Transverse colon (tissue), 4 donors: Measurements from ENCODE around the gene PSMC6. TPM values are rescaled to one million over a fixed set of nuclear protein-coding genes. Genes with fewer than 3 reads are reported as not detected.

Experiments
- DNase-seq: peaks from one replicate; pipeline ENCODE4 v3.0.0-alpha.2; 2019
- H3K27ac ChIP-seq, 4 donors: fragments of 200-600 bp; sonication (generic); 2 replicates each; pipeline ENCODE4 v1.5.1; 2016 to 2018; ENCODE audit warnings: inconsistent platforms in 4 of 4
- H3K27me3 ChIP-seq: fragments of 200-600 bp; sonication (generic); 2 replicates; pipeline ENCODE4 v1.5.1; 2017; ENCODE audit warnings: inconsistent platforms
- H3K36me3 ChIP-seq, 4 donors: fragments of 200-600 bp; sonication (generic); 2 replicates each; pipeline ENCODE4 v1.5.1; 2017 to 2019; ENCODE audit warnings: inconsistent platforms in 4 of 4
- H3K4me1 ChIP-seq, 4 donors: fragments of 200-600 bp; sonication (generic); 2 replicates each; pipeline ENCODE4 v1.5.1; 2017 to 2020; ENCODE audit warnings: inconsistent platforms in 4 of 4
- H3K4me3 ChIP-seq, 4 donors: fragments of 200-600 bp; sonication (generic); 1 replicate in 1 of 4; 2 replicates in 3 of 4; pipeline versions ENCODE4 v1.5.1 to v1.6.1; 2017 to 2019; ENCODE audit warnings: inconsistent platforms in 4 of 4
- H3K9me3 ChIP-seq, 2 donors: fragments of 200-600 bp; sonication (generic); 2 replicates each; pipeline ENCODE4 v1.5.1; 2017 to 2019; ENCODE audit warnings: inconsistent platforms in 2 of 2
- EP300 ChIP-seq: sonication (generic); formaldehyde crosslinking; IDR thresholded peaks from one replicate; pipeline ENCODE4 v1.6.1; 2017; ENCODE audit warnings: antibody characterized with exemption, low read depth
- POLR2A ChIP-seq: fragments of 450-650 bp; IDR thresholded peaks from one replicate; pipeline ENCODE4 v1.6.1; 2016; ENCODE audit warnings: antibody characterized with exemption, mild to moderate bottlenecking, moderate library complexity
- POLR2AphosphoS5 ChIP-seq, 3 donors: sonication (generic); formaldehyde crosslinking; IDR thresholded peaks; one replicate each; pipeline ENCODE4 v1.6.1; 2016; ENCODE audit warnings: antibody characterized with exemption in 3 of 3
- WGBS, 2 donors: methylation state at CpG; one replicate each; pipeline ENCODE4 v1.1.5; 2018; ENCODE audit warnings: low coverage in 1 of 2; 5-methylcytosine and 5-hydroxymethylcytosine counted together
- in situ Hi-C, 4 donors: fragments of 200-750 bp; cut with MboI; loops; one replicate each; pipeline versions ENCODE4 v1.15.0 to v1.15.1; 2017; ENCODE audit warnings: low sequenced_read_pairs in 3 of 4, low pct_ligation_motif_present in 1 of 4, low pct_unique_long_range_greater_than_20kb in 1 of 4
- intact Hi-C: fragments of 100-400 bp; cut with DNase I; formaldehyde crosslinking; loops from one replicate; pipeline ENCODE4 v1.15.1; 2023; ENCODE audit warnings: low total_unique reads
- total RNA-seq, 4 donors: library from RNA; depleted of rRNA; stranded (reverse); fragments of >200 nt; gene quantifications; one replicate each; pipeline ENCODE4 v1.1.0, GENCODE V29; 2016
- TF ChIP-seq, protein P1 (sequence below), 5 experiments: fragments of 200-600 bp in 3 of 5; fragments of 450-650 bp in 2 of 5; sonication (generic) in 3 of 5; IDR thresholded peaks; 1 replicate in 2 of 5; 2 replicates in 3 of 5; pipeline ENCODE4 v1.5.1; 2016 to 2017; ENCODE audit warnings: antibody characterized with exemption in 5 of 5, inconsistent platforms in 3 of 5, mild to moderate bottlenecking in 2 of 5, moderate library complexity in 1 of 5

The PSMC6 gene
- total RNA-seq, 4 donors from 2014 or later, result 6.8 to 87.8 (median 47.8) TPM

DNA sequence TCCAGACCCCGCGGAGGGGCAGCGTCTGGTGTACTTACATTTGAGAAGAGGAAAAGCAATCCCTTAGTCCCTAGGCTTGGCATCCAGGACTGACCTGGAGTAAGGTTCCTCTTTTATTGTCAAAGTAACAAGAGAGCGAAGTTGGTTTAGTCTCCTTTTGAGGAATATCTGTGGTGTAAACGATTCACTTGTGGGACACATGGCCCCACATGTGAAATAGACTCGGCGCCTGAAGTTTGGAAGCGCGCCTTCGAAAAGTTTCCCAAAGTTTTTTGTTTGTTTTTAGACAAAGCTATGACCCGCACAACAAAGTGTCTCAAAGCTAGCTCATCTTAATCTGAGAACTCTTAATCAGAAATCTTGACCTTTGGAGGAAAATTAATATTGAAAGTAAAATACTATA is 23.7 kb downstream of the PSMC6 start:
- intact Hi-C loops (no loop called here), in situ Hi-C loops (no loop called here)
- H3K4me1 ChIP-seq, result peaks cover 0 to 10% (median 4%) of the 10 kb centered on the region in 4 donors
- H3K9me3 ChIP-seq, result no peaks in the 10 kb centered on the region
- peaks cover 0 to 15% (median 4%) of the 10 kb centered on the region in 4 donors for H3K36me3 ChIP-seq
- WGBS, 2 donors, result 4 to 9% methylated on average over 8 to 11 of the region's 11 CpGs
- H3K27ac ChIP-seq, result peak overlapping the region; percentile 90 to 95 (median 93)
- H3K27me3 ChIP-seq, result no peaks in the 10 kb centered on the region
- peak overlapping the region; percentile 75 to 99 (median 87) for H3K4me3 ChIP-seq
- TF ChIP-seq POLR2A, result no peak
- TF ChIP-seq EP300, result no peak
- no peak for TF ChIP-seq POLR2AphosphoS5 (IDR thresholded peaks at IDR 0.05)
- TF ChIP-seq, protein P1, sequence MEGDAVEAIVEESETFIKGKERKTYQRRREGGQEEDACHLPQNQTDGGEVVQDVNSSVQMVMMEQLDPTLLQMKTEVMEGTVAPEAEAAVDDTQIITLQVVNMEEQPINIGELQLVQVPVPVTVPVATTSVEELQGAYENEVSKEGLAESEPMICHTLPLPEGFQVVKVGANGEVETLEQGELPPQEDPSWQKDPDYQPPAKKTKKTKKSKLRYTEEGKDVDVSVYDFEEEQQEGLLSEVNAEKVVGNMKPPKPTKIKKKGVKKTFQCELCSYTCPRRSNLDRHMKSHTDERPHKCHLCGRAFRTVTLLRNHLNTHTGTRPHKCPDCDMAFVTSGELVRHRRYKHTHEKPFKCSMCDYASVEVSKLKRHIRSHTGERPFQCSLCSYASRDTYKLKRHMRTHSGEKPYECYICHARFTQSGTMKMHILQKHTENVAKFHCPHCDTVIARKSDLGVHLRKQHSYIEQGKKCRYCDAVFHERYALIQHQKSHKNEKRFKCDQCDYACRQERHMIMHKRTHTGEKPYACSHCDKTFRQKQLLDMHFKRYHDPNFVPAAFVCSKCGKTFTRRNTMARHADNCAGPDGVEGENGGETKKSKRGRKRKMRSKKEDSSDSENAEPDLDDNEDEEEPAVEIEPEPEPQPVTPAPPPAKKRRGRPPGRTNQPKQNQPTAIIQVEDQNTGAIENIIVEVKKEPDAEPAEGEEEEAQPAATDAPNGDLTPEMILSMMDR (IDR thresholded peaks at IDR 0.05), result no peak
- no peak for DNase-seq

DNA sequence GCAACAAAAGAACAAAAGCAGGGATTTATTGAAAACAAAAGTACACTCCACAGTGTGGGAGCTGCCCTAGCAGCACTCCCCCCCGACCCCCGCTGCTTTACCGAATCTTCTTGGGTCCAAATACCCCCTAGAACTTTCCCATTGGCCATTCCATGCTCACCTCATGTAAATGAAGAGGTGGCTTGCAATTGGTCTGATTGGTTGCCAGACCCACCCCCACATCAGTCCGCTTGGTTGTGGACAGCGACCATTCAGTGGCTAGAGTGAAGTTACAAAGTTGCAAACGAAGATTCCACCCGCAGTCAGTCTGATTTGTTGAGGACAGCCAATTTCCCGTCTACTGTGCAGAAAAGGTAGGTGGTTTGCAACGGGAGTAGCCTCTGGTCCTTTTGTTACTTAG is 26.8 kb downstream of the PSMC6 start:
- Histone ChIP-seq H3K27ac (no peak overlapping the region), H3K9me3 (no peaks in the 10 kb centered on the region), H3K4me3 (no peak overlapping the region), H3K36me3 (no peaks in the 10 kb centered on the region), H3K4me1 (peaks cover 0 to 13% (median 5%) of the 10 kb centered on the region in 4 donors), H3K27me3 (no peaks in the 10 kb centered on the region)
- TF ChIP-seq, protein P1 (IDR thresholded peaks at IDR 0.05), result no peak
- TF ChIP-seq POLR2A (no peak), POLR2AphosphoS5 (IDR thresholded peaks at IDR 0.05) (no peak), EP300 (no peak)
- in situ Hi-C loops (no loop called here), intact Hi-C loops (no loop called here)
- no peak for DNase-seq
- 93 to 100% methylated on average over 1 to 9 of the region's 9 CpGs for WGBS, 2 donors

DNA sequence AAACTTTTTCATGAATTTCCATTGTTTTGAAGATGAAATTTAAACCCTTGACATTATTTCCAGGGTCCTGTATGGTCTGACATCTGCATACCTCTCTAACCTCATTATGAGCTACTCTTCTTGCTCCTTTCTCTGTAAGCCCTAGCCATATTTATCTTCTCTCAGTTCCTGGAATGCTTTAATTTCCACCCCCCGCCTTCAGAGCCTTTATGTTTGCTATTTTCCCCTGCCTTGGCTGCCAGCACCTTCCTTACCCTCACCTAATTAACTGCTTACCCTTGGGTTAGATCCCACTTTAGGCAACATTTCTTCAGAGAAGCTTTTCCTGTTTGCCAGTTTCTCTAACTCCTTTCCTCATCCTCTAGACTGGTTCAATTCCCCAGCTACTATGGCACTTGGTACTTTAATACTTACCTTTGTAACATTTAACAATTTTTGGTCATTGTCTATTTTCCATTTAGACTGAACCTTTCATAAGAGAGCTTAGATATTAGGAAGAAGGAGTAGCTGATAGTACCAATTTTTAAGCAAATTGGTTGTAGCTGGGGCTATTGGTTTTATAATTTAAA is 29.0 kb downstream of the PSMC6 start:
- Histone ChIP-seq H3K27me3 (no peaks in the 10 kb centered on the region), H3K9me3 (no peaks in the 10 kb centered on the region), H3K27ac (no peak overlapping the region), H3K4me1 (peaks cover 0 to 10% (median 4%) of the 10 kb centered on the region in 4 donors), H3K36me3 (no peaks in the 10 kb centered on the region), H3K4me3 (no peak overlapping the region)
- 57 to 61% methylated on average over 1 of the region's 1 CpG for WGBS, 2 donors
- intact Hi-C loops, result no loop called here
- TF ChIP-seq EP300 (no peak), POLR2A (no peak), POLR2AphosphoS5 (IDR thresholded peaks at IDR 0.05) (no peak)
- TF ChIP-seq, protein P1 (IDR thresholded peaks at IDR 0.05), result no peak
- no peak for DNase-seq
- in situ Hi-C loops, result no loop called here

DNA sequence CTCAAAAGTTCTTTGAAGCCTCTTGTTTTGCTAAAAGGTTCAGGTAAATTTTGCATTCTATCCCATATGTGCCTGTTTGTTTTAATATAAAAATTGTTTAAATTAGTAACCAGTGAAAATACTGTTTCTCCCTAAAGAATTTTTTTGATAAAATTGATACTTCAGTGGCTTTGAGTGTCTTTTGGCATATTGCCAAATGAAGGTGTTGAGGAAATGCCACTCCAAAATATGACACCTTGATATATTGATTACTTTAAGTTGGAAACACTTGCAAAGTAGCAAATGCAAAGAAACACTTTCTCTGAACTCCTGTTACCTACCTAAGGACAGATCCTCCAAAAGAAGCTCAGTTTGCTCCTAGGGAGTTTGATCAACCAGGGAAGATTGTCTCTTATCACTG is 31.4 kb downstream of the PSMC6 start:
- intact Hi-C loops (no loop called here), in situ Hi-C loops (no loop called here)
- DNase-seq, result no peak
- no peak overlapping the region for H3K27ac ChIP-seq
- no peaks in the 10 kb centered on the region for H3K27me3 ChIP-seq
- TF ChIP-seq EP300 (no peak), POLR2AphosphoS5 (IDR thresholded peaks at IDR 0.05) (no peak), POLR2A (no peak)
- TF ChIP-seq, protein P1 (IDR thresholded peaks at IDR 0.05), result no peak
- no peaks in the 10 kb centered on the region for H3K36me3 ChIP-seq
- H3K4me1 ChIP-seq, result peaks cover 0 to 18% (median 0%) of the 10 kb centered on the region in 4 donors
- H3K4me3 ChIP-seq, result no peak overlapping the region
- no peaks in the 10 kb centered on the region for H3K9me3 ChIP-seq
